ENCODE data around the gene OR2D2.
"Not testable (repeated sequence)": the region's sequence is repeated elsewhere in the genome, so short reads cannot be mapped to it uniquely, and the experiment has no call there.

The OR2D2 gene

DNA sequence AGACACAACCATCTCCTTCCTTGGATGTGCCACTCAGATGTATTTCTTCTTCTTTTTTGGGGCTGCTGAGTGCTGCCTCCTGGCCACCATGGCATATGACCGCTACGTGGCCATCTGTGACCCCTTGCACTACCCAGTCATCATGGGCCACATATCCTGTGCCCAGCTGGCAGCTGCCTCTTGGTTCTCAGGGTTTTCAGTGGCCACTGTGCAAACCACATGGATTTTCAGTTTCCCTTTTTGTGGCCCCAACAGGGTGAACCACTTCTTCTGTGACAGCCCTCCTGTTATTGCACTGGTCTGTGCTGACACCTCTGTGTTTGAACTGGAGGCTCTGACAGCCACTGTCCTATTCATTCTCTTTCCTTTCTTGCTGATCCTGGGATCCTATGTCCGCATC, 15.4 kb downstream of the OR2D2 start:
- no peak for DNase-seq

DNA sequence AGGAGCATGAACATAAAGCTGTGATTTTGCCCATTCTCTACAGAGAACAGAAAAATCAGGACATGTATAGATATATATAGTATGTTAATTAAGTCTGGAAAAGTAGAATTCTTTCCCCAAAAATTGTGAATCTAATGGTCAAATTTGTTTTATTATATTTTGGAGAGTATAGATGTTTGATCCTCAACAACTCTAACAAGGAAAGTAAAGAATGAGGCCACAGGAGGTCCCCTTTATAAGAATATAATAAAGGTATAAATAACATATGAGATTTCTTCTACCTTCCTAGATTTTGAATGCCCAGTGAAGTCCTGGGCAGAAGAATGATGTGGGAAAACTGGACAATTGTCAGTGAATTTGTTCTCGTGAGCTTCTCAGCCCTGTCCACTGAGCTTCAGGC, 16.0 kb downstream of the OR2D2 start, which contains the start of gene OR10A4:
OR10A4 (plus strand) TSS at position 301 of the 400 bp plus-strand sequence; CDS start at position 324, 23 bp downstream.
- DNase-seq, result no peak

DNA sequence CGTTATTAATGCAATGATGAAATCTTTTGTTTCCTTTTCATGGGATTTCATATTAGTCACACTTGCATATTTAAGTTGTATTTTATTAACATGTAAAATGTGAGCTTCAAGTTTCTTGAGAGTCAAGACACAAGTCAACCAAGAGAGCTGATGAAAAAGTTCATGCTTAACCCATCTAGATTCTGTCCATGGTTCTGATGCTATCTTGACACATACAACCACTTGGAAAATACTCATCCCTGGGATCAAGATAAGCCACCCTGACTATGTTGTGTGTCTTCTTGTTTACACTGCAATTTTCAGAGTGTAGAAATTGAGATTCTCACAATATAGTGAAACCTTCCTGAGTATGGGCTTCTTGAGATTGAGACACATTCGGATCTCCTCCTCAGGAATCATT, 16.5 kb downstream of the OR2D2 start:
- no peak for DNase-seq

DNA sequence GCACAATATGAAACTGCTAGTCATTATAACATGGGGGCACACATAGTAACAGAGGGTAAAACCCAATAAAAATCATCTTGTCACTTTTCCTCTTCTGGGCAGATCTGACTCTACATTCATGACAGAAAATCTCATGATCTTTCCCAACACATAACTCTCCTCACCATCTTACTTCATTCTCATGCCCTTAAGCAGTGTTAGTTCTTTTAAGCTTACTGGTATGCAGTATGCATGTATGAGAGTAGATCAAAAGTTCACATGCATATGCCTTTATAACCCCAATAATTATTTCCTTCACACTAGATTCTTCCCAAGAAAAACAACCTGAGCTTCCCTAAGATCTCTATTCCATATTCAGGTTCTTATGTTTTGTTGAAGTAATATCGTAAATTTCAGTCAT, 21.0 kb downstream of the OR2D2 start:
- no peak for DNase-seq

DNA sequence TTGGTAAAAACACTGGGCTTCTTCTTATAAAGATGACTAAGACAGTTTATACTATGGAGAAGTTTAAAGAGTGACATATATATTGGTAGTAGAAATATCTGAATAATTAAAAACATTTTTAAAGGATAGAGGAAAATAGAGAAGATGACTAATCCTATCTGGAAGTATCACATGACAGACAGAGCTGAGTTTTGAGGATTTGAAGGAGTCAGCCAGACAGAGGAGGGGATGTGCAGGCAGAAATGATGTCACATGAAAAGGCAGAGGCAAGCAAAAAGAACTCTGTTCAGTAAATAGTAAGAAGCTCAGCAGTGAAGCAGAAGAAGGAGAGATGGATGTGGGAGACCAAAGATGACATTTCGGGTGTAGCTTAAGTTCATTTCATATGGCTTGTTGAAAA, 27.9 kb downstream of the OR2D2 start:
- DNase-seq, result no peak

DNA sequence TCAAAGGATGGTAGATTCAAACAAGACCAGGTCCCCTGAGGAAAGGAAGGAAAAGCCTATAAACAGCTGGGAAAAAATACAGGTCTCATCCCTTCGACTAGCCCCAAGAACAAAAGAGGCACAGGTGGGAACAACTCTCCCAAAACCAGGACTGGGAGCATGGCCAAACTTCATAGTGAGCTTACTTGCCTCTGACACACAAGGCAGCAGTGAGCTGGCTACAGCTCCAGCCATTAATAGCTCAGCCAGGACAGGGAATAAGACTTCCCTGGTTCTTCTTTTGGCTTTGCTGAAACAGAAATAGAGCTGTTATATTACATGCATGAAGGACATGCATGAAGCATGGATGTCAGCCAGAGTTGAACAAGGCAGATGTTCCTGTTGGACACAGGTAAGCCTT, 29.3 kb downstream of the OR2D2 start, which contains the start of gene OR10A2:
OR10A2 (plus strand) TSS at position 97 of the 400 bp plus-strand sequence. CDS start 6,698 bp downstream, outside the sequence.
- DNase-seq, result no peak

DNA sequence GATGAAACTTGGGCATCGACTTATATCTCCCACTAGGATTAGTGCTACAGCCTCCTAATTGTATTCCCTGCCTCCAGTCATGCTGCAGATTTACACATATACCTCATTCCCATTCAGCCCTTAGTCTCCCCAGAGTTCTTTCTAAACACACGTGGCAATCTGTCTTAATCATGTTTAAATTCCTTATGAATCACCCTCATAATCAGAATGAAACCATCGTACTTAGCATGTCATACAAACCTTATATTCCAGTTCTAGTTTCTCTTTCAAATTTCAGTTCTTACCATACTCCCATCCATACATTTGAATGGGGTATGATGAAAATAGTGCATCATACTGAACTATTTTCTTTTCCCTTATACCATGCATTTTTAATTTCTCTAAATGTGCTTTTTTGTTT, 35.4 kb downstream of the OR2D2 start:
- DNase-seq, result no peak

DNA sequence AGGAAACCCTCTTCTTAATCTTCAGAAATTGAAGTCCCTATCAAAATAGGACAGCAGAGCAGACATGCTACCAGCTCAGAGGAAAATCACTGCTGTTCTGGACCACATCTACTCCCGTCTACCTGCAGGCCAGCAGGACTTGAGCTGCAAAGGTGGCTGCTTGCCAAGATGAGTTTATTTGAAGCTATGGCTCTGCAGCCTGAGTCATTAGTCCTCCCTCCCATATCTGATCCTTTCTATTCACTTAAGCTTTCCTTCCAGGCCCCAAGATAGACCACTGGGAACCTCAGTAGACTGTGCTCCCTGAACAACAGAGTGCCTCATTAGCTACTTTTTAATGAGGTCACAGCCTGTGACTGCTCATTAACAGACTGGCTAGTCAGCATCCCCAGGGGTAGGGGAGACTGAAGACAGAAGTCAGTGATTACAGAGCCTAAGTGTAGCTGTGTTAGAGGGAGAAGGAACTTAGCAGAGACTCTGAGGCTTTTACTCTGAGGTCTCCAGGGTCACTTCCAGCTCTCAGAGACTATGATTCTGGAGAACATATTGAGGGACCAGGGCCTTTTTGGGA, 36.2 kb downstream of the OR2D2 start:
- DNase-seq, result no peak

DNA sequence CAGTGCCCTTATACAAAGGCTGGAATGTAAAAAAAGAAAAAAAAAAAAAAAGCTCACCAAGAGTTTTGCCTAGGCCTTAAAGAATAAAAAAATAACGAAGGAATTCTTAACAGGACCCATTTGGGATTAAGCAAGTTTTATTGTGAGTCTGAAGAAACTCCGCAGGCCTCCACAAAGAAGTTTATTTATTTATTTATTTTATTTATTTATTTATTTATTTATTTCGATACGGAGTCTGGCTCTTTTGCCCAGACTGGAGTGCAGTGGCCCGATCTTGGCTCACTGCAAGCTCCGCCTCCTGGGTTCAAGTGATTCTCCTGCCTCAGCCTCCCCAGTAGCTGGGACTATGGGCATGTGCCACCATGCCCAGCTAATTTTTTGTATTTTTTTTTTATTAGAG, 37.5 kb downstream of the OR2D2 start:
- not testable (repeated sequence) for DNase-seq

DNA sequence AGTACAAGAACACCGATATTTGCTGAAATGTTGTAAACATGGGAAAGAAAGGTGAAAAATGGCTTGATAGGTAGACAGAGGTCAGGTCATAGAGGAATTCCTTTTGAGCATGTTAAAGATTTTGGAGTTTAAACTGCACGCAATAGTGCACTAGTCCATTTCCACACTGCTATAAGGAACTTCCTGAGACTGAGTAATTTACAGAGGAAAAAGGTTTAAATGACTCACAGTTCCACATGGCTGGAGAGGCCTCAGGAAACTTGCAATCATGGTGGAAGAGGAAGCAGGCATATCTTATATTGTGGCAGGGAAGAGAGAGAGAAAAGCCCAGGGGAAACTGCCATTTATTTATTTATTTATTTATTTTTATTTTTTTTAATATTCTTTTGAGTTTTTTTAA, 41.8 kb downstream of the OR2D2 start:
- no peak for DNase-seq

DNA sequence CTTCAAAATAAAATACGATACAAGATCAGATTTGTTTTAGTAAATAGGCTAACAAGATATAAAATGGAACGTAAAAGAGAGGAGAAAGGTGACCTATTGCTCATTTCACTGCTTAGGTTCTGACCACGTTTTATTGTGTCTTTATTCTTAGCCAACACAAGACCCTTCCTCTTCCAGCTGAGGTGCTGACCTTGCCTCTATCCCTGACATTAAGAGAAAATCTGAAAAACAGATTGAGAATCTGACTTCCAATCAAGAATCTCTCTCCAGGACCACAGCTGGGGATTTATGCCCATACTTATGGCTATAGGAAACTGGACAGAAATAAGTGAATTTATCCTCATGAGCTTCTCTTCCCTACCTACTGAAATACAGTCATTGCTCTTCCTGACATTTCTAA, 46.9 kb downstream of the OR2D2 start, which contains the start of gene OR10A5:
OR10A5 (plus strand) TSS at position 301 of the 400 bp plus-strand sequence; CDS start at position 301, 0 bp downstream.
- DNase-seq, result no peak

DNA sequence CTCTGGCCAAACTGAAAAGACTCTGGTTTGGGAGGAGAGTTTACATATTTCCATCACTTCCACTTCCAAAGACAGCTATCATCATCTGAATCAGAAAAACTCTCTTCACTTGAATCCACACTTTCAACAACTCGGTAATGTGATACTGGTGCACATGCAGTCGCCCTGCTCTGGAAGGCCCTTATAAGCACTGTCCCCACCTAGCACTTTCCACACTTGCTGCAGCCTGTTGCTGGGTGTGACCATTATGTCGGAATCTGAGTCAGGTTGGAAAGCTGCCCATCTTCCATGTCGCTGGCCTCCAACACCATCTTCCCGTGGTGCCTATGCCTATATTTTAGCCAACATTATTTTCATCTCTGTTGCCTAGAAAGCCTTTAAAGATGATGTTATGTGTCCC, 47.9 kb downstream of the OR2D2 start:
- no peak for DNase-seq

DNA sequence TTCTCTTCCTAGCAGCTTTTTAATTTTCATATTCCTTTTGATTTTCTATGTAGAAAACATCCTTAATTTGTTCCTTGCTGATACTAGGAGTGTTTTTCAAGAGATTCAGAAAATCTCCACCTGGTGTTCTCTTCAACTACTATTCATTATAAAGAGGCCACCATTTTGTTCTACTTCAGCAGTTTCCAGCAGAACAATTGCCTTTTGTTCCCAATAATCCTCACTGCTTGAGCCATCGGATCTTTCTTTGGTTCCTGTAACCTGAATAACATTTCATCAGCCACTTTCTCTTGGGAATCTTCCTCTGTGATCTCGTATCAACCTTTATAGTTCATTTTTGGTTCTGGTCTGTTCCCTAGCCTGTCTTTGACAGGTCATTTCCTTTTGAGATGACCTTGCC, 48.6 kb downstream of the OR2D2 start:
- DNase-seq, result no peak

DNA sequence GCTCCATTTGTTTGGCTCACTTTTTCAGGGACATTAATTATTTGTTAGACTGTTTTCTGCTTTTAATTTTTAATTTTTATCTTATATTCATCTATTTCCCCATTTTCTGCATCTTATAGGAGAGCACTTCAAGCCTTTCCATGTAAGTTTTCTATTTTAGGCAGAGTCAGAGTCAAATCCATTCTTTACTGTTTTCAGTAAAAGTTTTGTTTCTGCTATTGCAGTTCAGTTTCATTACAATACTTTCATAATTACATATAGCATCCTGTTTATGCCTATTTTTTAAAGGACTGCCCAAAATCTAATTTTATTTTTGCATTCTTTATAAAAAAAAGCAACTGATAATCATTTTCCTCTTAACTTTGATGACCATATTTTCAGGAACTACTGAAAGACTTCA, 50.6 kb downstream of the OR2D2 start:
- DNase-seq, result no peak
